ENCODE data around the gene DEXI.

DNA sequence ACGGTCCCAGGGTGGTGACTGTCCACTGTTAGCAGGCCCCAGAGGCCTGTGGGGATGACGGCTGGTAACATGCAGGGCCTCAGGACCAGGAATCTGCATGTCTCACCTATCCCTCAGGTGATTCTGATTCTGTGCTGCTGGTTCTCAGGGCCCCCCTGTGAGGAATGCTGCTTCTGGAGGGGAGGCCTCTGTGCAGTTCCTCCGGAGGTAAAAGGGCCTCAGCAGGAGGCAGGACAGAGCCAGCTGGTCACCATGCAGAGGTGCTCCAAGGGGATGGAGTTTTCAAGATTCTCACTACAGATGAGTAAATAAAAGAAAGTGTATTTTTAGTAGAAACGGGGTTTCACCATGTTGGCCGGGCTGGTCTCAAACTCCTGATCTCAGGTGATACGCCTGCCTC lies 35.9 kb upstream of the DEXI start:
- TF ChIP-seq, protein P1, sequence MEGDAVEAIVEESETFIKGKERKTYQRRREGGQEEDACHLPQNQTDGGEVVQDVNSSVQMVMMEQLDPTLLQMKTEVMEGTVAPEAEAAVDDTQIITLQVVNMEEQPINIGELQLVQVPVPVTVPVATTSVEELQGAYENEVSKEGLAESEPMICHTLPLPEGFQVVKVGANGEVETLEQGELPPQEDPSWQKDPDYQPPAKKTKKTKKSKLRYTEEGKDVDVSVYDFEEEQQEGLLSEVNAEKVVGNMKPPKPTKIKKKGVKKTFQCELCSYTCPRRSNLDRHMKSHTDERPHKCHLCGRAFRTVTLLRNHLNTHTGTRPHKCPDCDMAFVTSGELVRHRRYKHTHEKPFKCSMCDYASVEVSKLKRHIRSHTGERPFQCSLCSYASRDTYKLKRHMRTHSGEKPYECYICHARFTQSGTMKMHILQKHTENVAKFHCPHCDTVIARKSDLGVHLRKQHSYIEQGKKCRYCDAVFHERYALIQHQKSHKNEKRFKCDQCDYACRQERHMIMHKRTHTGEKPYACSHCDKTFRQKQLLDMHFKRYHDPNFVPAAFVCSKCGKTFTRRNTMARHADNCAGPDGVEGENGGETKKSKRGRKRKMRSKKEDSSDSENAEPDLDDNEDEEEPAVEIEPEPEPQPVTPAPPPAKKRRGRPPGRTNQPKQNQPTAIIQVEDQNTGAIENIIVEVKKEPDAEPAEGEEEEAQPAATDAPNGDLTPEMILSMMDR (IDR thresholded peaks at IDR 0.05; ENCODE audit: poor library complexity, severe bottlenecking), result no peak
- TF ChIP-seq, protein P2, sequence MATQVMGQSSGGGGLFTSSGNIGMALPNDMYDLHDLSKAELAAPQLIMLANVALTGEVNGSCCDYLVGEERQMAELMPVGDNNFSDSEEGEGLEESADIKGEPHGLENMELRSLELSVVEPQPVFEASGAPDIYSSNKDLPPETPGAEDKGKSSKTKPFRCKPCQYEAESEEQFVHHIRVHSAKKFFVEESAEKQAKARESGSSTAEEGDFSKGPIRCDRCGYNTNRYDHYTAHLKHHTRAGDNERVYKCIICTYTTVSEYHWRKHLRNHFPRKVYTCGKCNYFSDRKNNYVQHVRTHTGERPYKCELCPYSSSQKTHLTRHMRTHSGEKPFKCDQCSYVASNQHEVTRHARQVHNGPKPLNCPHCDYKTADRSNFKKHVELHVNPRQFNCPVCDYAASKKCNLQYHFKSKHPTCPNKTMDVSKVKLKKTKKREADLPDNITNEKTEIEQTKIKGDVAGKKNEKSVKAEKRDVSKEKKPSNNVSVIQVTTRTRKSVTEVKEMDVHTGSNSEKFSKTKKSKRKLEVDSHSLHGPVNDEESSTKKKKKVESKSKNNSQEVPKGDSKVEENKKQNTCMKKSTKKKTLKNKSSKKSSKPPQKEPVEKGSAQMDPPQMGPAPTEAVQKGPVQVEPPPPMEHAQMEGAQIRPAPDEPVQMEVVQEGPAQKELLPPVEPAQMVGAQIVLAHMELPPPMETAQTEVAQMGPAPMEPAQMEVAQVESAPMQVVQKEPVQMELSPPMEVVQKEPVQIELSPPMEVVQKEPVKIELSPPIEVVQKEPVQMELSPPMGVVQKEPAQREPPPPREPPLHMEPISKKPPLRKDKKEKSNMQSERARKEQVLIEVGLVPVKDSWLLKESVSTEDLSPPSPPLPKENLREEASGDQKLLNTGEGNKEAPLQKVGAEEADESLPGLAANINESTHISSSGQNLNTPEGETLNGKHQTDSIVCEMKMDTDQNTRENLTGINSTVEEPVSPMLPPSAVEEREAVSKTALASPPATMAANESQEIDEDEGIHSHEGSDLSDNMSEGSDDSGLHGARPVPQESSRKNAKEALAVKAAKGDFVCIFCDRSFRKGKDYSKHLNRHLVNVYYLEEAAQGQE (IDR thresholded peaks at IDR 0.05; ENCODE audit: borderline replicate concordance), result no peak

Measured in neural cell (in vitro differentiated cells).